Adrenal gland (tissue), 12 donors: ENCODE data around the gene NACC2. TPM values are rescaled to one million over a fixed set of nuclear protein-coding genes. Genes with fewer than 3 reads are reported as not detected.
A peak's percentile ranks its signal among the peaks of the same experiment; 100 is the strongest.

Experiments
- DNase-seq, 7 donors: peaks; one replicate each; pipeline ENCODE4 v3.0.0-alpha.2; 2019 to 2020
- H3K27ac ChIP-seq, 5 donors: fragments of 200-600 bp; sonication (generic) in 4 of 5; 1 replicate in 3 of 5; 2 replicates in 2 of 5; pipeline versions ENCODE4 v1.5.1 to v1.8.0; 2016 to 2020; ENCODE audit warnings: mild to moderate bottlenecking in 1 of 5
- H3K27me3 ChIP-seq: fragments of 200-600 bp; 2 replicates; pipeline ENCODE4 v1.8.0; 2021
- H3K36me3 ChIP-seq, 2 donors: fragments of 200-600 bp; replicated peaks in 1 of 2; 1 replicate in 1 of 2; 2 replicates in 1 of 2; pipeline versions ENCODE4 v1.5.1 to v1.8.0; 2018 to 2022
- H3K4me1 ChIP-seq, 2 donors: fragments of 200-600 bp; replicated peaks in 1 of 2; 1 replicate in 1 of 2; 2 replicates in 1 of 2; pipeline versions ENCODE4 v1.5.1 to v1.8.0; 2018 to 2021
- H3K4me3 ChIP-seq, 4 donors: fragments of 200-600 bp; sonication (generic) in 3 of 4; one replicate each; pipeline ENCODE4 v1.5.1; 2016 to 2018
- H3K9me3 ChIP-seq, 3 donors: fragments of 200-600 bp; sonication (generic) in 1 of 3; replicated peaks in 1 of 3; 1 replicate in 2 of 3; 2 replicates in 1 of 3; pipeline versions ENCODE4 v1.5.1 to v1.8.0; 2016 to 2021
- POLR2A ChIP-seq, 2 donors: fragments of 450-650 bp; IDR thresholded peaks; one replicate each; pipeline ENCODE4 v1.6.1; 2017; ENCODE audit warnings: antibody characterized with exemption in 2 of 2, mild to moderate bottlenecking in 2 of 2, moderate library complexity in 1 of 2
- WGBS, 4 donors: extraction: QIAGEN DNeasy Blood & Tissue Kit in 2 of 4; methylation state at CpG; one replicate each; pipeline versions ENCODE4 v1.1.5 to v1.1.7; 2013 to 2017; 5-methylcytosine and 5-hydroxymethylcytosine counted together
- intact Hi-C, 2 donors: fragments of 100-400 bp; cut with DNase I; formaldehyde crosslinking; loops; one replicate each; pipeline versions ENCODE4 v1.14.1 to v1.15.0; 2022 to 2023
- polyA plus RNA-seq, 3 donors: library from polyadenylated mRNA; stranded (reverse); fragments of 200-250 nt in 2 of 3; fragments of 350-450 nt in 1 of 3; fragmentation: Illumina TruSeq in 1 of 3; extraction: RNeasy Lipid Tissue Mini Kit (QIAGEN cat#74804) in 1 of 3; gene quantifications; one replicate each; pipeline ENCODE4 v1.2.3, GENCODE V29; 2013 to 2014
- total RNA-seq, 9 donors: library from RNA; depleted of rRNA in 4 of 9; stranded (reverse); fragments of >200 nt in 4 of 9; fragments of 120-200 nt in 1 of 9; fragmentation: NEBNext Ultra II Directional in 1 of 9; extraction: Animal tissue kit (Norgen Biotek cat#: 25700) in 1 of 9; gene quantifications; one replicate each; pipeline versions ENCODE4 v1.1.0 to v1.2.4, GENCODE V29; 2013 to 2023
- TF ChIP-seq, protein P1 (sequence below), 6 experiments: fragments of 450-650 bp in 4 of 6; fragments of 200-600 bp in 2 of 6; sonication (generic) in 1 of 6; IDR thresholded peaks; 1 replicate in 5 of 6; 2 replicates in 1 of 6; pipeline versions ENCODE4 v1.5.1 to v1.8.0; 2016 to 2021; ENCODE audit warnings: antibody characterized with exemption in 6 of 6, mild to moderate bottlenecking in 2 of 6, moderate library complexity in 1 of 6
- donor health status: healthy with polysubstance abuse.
- donor health status: Bipolar disorder and iron deficiency.
- donor health status: DM: yes; HTN: yes; CAD: no.
- donor health status: DM: no; HTN: no; CAD: no.
- donor health status: DM: no; HTN: no; CAD: no.
- donor health status: DM: yes; HTN: yes; CAD: no.

The NACC2 gene
- total and polyA plus RNA-seq, 12 donors: 3.3 to 61.0 (median 35.3) TPM

DNA sequence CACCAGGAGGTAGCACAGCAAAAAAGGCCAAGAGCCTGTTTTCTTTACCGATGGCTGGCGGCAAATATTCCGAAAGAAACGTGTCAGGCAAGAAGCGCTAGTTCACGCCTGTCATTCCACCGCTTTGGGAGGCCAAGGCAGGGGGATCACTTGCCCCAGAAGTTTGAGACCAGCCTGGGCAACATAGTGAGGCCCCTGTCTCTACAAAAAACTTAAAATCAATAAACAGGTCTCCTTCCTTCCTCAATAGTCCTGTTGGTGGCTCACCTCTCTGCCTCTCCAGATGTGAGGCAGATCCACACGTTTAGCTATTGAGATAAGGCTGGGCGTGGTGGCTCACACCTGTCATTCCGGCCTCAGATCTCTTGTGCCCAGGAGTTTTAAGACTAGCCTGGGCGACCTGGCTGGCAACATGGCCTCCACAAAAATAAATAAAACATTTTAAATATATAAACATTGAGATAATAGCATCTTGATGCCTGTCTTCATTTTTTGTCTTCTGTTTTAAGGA is 24.8 kb upstream of the NACC2 start:
- peak overlapping the region in 1 of 4 donors; percentile 97 for H3K4me3 ChIP-seq
- intact Hi-C loops: loop anchor here (5.0 to 10.0 kb wide), 4 partner anchors 255 to 418 kb away; partner anchors contain the start of gene KCNT1 (in 1 of the 2)
- peaks cover 0 to 16% of the 10 kb centered on the region in 2 donors for H3K36me3 ChIP-seq
- H3K27ac ChIP-seq: peak overlapping the region in 2 of 5 donors; percentile 94 to 98
- TF ChIP-seq, protein P1, sequence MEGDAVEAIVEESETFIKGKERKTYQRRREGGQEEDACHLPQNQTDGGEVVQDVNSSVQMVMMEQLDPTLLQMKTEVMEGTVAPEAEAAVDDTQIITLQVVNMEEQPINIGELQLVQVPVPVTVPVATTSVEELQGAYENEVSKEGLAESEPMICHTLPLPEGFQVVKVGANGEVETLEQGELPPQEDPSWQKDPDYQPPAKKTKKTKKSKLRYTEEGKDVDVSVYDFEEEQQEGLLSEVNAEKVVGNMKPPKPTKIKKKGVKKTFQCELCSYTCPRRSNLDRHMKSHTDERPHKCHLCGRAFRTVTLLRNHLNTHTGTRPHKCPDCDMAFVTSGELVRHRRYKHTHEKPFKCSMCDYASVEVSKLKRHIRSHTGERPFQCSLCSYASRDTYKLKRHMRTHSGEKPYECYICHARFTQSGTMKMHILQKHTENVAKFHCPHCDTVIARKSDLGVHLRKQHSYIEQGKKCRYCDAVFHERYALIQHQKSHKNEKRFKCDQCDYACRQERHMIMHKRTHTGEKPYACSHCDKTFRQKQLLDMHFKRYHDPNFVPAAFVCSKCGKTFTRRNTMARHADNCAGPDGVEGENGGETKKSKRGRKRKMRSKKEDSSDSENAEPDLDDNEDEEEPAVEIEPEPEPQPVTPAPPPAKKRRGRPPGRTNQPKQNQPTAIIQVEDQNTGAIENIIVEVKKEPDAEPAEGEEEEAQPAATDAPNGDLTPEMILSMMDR (IDR thresholded peaks at IDR 0.05): no peak
- no peak for TF ChIP-seq POLR2A (IDR thresholded peaks at IDR 0.05)
- DNase-seq: no peak
- H3K4me1 ChIP-seq: peaks cover 16 to 22% of the 10 kb centered on the region in 2 donors
- 71 to 76% (median 75%) methylated on average over 6 to 11 of the region's 11 CpGs for WGBS, 4 donors
- no peaks in the 10 kb centered on the region for H3K9me3 ChIP-seq
- no peaks in the 10 kb centered on the region for H3K27me3 ChIP-seq

DNA sequence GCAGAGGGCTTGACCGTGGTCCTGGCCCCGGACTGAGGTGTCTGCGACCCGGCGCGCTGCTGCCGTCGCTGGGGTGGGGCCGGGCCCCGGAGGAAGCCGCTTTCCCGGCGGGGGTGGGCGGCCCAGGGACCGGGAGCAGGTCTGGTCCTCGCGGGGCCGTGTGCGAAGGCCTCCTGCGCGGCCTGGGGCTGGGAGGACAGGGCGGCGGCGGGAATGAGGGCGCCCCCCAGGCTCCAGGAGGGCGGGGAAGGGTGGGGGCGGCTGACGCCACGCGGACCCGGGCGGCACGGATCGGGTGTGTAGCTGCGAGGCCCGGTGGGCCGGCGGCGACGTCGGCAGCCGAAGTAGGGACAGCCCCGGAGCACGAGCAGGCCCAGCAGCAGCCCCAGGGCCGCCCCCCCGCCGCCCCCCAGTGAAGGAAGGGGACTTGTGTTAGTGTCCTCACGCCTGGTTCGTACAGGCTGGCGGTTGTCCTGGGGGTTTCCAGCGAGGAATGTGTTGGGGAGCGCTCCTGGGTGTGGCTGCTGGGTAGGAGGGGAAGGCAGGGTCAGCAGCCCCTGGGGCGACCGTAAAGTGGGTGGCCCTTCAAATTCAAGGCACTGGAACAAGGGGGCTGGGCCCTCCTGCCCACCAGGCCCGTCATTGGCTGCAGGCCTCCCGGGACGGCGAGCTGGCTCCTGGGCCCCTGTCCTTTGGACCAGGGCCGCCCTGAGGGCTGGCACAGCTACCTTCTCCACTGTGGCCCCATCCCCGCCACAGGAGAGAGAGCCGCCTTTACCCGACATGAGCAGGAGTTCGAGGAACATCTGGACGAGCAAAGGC is 24.2 kb upstream of the NACC2 start:
- Histone ChIP-seq H3K9me3 (no peaks in the 10 kb centered on the region), H3K4me1 (peaks cover 16 to 22% of the 10 kb centered on the region in 2 donors), H3K27ac (peak overlapping the region; percentile 39 to 98 (median 81)), H3K36me3 (peaks cover 0 to 22% of the 10 kb centered on the region in 2 donors), H3K27me3 (no peaks in the 10 kb centered on the region), H3K4me3 (peak overlapping the region in 3 of 4 donors; percentile 28 to 97 (median 42))
- TF ChIP-seq POLR2A (IDR thresholded peaks at IDR 0.05): peak in 1 of 2 donors; percentile 16
- TF ChIP-seq, protein P1 (IDR thresholded peaks at IDR 0.05): peak in 2 of 6 experiments; percentile 14 to 19
- 1 to 3% (median 3%) methylated on average over 20 to 64 of the region's 64 CpGs for WGBS, 4 donors
- intact Hi-C loops: no loop called here
- peak in 3 of 7 donors; percentile 37 to 60 (median 52) for DNase-seq

DNA sequence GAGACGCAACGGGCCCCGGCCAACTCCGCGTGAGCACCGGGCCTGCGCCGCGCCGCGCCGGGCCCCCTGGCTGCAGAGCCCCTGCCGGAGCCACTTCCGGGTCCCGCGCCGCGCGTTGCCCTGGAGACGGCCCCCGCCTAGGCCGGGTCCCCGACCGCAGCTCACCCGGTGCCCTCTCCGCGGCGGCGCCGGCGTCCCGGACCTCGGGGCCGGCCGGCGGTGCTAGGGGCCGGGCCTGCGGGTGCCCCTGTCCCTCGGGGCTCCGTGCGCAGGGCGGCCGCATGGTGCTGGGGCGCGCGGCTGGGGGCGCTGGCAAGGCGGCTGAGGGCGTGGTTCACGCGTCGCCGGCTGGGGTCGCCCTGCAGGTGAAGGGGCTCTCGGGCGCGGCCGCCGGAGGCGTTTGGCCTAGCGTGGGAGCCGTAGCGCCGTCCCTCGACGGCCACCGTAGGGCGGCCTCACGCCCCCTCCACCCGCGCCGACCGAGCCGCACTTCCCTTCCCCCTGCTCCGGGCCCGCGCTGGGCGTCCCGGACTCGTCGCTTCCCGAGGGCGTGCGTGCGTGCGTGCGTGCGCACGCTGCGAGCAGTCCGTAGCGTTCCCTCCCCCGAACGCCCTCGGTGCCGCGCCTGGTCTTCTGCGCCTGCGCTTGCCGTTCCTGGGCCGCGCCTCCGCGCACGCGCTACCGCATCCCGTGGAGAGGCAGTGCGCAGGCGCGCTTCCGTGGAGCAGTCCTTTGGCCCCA is 23.4 kb upstream of the NACC2 start, which contains the start of gene TMEM250:
Gene TMEM250, minus strand, starts transcription at position 556 of the 741 bp plus-strand sequence. CDS start 1,975 bp downstream, outside the sequence.
- peak within 1 kb of the TSS; percentile 51 to 98 (median 81) for H3K27ac ChIP-seq
- peak; percentile 96 to 97 (median 96) for DNase-seq
- 0% methylated on average over 95 to 111 of the region's 112 CpGs; no CpG with 5 or more reads in 2 of the 4 donors for WGBS, 4 donors
- no peaks in the 10 kb centered on the region for H3K9me3 ChIP-seq
- H3K36me3 ChIP-seq: peaks cover 0 to 22% of the 10 kb centered on the region in 2 donors
- peak within 1 kb of the TSS; percentile 28 to 97 (median 54) for H3K4me3 ChIP-seq
- TF ChIP-seq POLR2A (IDR thresholded peaks at IDR 0.05): peak; percentile 43 to 86
- TF ChIP-seq, protein P1 (IDR thresholded peaks at IDR 0.05): peak in 1 of 6 experiments; percentile 38
- H3K27me3 ChIP-seq: no peaks in the 10 kb centered on the region
- intact Hi-C loops: no loop called here
- H3K4me1 ChIP-seq: peaks cover 16 to 22% of the 10 kb centered on the region in 2 donors
